ENCODE measurements around the gene UBXN11.

UBXN11 gene

GRCh38 chr1:26283871-26284596, 22.4 kb downstream of the UBXN11 start:
- DNase-seq, result no peak

- DNase-seq, result no peak
Observed at GRCh38 chr1:26283279-26283853, 23.1 kb downstream of the UBXN11 start.

- DNase-seq, result no peak
Observed at GRCh38 chr1:26282401-26282918, 24.0 kb downstream of the UBXN11 start.

- DNase-seq, result peak; percentile 75
Observed at GRCh38 chr1:26281971-26282370, 24.5 kb downstream of the UBXN11 start.

- DNase-seq, result no peak
Observed at GRCh38 chr1:26281091-26281958, 25.1 kb downstream of the UBXN11 start.

GRCh38 chr1:26280333-26281042, 25.9 kb downstream of the UBXN11 start:
- peak; percentile 70 for DNase-seq

GRCh38 chr1:26279456-26280332, 26.7 kb downstream of the UBXN11 start, which contains the start of gene SH3BGRL3:
TSS of gene SH3BGRL3 (plus strand) at chr1:26280086. CDS start at chr1:26280156, 70 bp downstream.
- peak; percentile 95 for DNase-seq

- peak; percentile 58 for DNase-seq
Observed at GRCh38 chr1:26278724-26279455, 27.5 kb downstream of the UBXN11 start.

GRCh38 chr1:26278303-26278702, 28.1 kb downstream of the UBXN11 start:
- DNase-seq, result peak; percentile 67

- no peak for DNase-seq
Observed at GRCh38 chr1:26277719-26278118, 28.7 kb downstream of the UBXN11 start.

GRCh38 chr1:26277261-26277661, 29.2 kb downstream of the UBXN11 start:
- no peak for DNase-seq

- DNase-seq, result no peak
Observed at GRCh38 chr1:26276432-26276838, 30.0 kb downstream of the UBXN11 start.

GRCh38 chr1:26275580-26276431, 30.6 kb downstream of the UBXN11 start:
- peak; percentile 96 for DNase-seq

- peak; percentile 66 for DNase-seq
Observed at GRCh38 chr1:26274801-26275425, 31.5 kb downstream of the UBXN11 start.

GRCh38 chr1:26269198-26269550, 37.3 kb downstream of the UBXN11 start:
- no peak for DNase-seq

GRCh38 chr1:26268290-26269197, 37.9 kb downstream of the UBXN11 start:
- no peak for DNase-seq

- no peak for DNase-seq
Observed at GRCh38 chr1:26265405-26265804, 41.0 kb downstream of the UBXN11 start.

- DNase-seq, result no peak
Observed at GRCh38 chr1:26263212-26263611, 43.2 kb downstream of the UBXN11 start.

Data from hematopoietic multipotent progenitor cell treated with erythropoietin and hydrocortisone succinate and interleukin-3 and kit ligand, for 4 days (in vitro differentiated cells).